Muscle layer of colon (tissue), 2 donors: ENCODE results near the gene PBRM1.

Experiments
- H3K27ac ChIP-seq: one replicate; pipeline ENCODE4 v1.7.0; 2013; ENCODE audit warnings: low read depth, mild to moderate bottlenecking, low read length, moderate library complexity
- H3K27me3 ChIP-seq, 2 donors: one replicate each; pipeline ENCODE4 v1.7.0; 2013; ENCODE audit warnings: low read length in 2 of 2, mild to moderate bottlenecking in 2 of 2; ENCODE audit not compliant: insufficient read depth in 2 of 2, control insufficient read depth in 1 of 2
- H3K36me3 ChIP-seq: one replicate; pipeline ENCODE4 v1.7.0; 2013; ENCODE audit warnings: mild to moderate bottlenecking, low read length; ENCODE audit not compliant: insufficient read depth
- H3K4me1 ChIP-seq: one replicate; pipeline ENCODE4 v1.7.0; 2013; ENCODE audit warnings: mild to moderate bottlenecking, low read length; ENCODE audit not compliant: insufficient read depth
- H3K4me3 ChIP-seq, 2 donors: one replicate each; pipeline ENCODE4 v1.7.0; 2013; ENCODE audit warnings: low read length in 2 of 2, low read depth in 1 of 2, mild to moderate bottlenecking in 1 of 2, moderate library complexity in 1 of 2
- H3K9ac ChIP-seq: one replicate; pipeline ENCODE4 v1.7.0; 2013; ENCODE audit warnings: low read length
- H3K9me3 ChIP-seq: one replicate; pipeline ENCODE4 v1.7.0; 2013; ENCODE audit warnings: mild to moderate bottlenecking, low read length
- donor health status: abdominal sarcoma.
- donor health status: Adenocarcinoma of cecum.

The PBRM1 gene

DNA sequence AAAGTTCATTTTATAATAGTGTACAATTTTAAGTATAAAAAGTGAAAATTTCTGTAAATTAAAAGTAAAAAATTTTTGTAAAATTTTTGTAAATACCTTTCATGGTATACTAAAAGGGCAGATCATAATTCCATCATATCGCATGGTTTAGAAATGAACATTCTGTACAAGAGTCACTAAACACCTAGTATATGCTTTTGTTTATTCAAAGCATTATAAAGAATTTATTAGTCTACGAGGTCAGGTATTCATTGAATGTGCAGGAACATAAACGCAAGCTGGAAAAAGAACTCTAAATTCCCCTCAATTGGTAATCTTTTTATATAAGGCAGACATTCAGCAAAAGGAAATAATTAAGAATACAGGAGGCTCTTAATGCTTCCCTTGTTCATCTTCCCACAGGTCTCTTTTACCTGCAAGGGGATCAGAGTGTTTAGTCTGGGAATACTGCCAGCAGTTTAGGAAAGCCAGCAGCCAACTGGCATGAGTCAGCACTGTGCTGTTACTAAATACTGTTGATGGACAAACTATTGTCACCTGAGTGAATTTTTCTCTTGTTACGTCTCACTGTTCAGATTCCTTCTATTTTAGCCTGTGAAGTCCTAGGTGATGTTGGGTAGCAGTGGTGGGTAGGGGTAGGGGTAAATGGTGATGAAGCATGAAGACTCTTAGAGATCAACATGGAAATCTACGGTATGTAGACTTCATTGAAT is 79.2 kb downstream of the PBRM1 start:
- Histone ChIP-seq H3K4me3 (no peak overlapping the region), H3K27me3 (no peaks in the 10 kb centered on the region), H3K4me1 (no peaks in the 10 kb centered on the region), H3K9me3 (no peaks in the 10 kb centered on the region), H3K36me3 (peaks cover 41% of the 10 kb centered on the region), H3K9ac (no peak overlapping the region), H3K27ac (no peak overlapping the region)

DNA sequence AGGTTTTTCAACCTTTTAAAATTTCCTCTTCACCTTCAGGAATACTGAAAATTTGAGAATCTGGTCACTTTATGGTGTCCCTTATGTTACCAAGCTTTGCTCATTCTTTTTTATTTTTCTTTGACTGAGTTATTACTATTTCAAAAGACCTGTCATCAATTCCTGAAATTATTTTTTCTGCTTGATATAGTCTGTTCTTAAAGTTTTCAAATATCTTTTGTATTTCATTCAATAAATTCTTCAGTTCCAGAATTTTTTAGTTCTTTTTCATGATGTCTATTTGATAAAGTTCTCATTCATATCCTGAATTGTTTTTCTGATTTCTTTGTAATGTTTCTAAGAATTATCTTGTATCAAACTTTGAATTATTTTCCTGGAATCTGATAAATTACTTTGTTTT is 85.5 kb downstream of the PBRM1 start:
- Histone ChIP-seq H3K36me3 (peaks cover 18% of the 10 kb centered on the region), H3K27ac (no peak overlapping the region), H3K27me3 (no peaks in the 10 kb centered on the region), H3K9ac (no peak overlapping the region), H3K4me3 (no peak overlapping the region), H3K4me1 (no peaks in the 10 kb centered on the region), H3K9me3 (no peaks in the 10 kb centered on the region)

DNA sequence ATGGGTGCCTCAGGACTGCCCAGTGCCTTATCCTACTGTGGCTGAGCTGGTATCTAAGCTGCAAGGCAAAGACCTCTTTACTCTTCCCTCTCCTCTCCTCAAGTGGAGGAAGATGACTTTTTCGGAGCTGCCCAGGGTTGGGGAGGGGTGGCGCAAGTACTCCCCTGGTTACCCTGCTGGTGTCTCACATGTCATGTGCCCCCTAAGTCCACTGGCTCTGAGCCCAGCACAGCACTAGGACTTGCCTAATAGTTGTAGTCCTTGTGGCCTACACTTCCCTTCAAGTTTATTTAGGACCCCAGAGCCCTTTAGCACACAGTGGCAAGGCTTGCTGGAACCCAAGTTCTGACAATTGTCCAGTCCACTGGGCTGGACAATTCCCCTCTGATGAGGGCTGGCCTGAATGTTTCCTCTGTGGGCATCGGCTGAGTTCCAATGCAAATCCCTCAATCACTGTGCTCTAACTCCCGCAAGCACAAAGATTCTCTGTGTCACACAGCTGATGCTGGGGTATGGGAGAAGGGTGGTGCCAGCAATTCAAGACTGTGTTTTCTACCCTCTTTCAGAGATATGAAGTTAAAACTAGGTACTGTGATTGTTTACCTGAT is 89.0 kb downstream of the PBRM1 start:
- Histone ChIP-seq H3K4me3 (no peak overlapping the region), H3K27me3 (no peaks in the 10 kb centered on the region), H3K9me3 (no peaks in the 10 kb centered on the region), H3K27ac (no peak overlapping the region), H3K4me1 (no peaks in the 10 kb centered on the region), H3K9ac (no peak overlapping the region), H3K36me3 (peaks cover 17% of the 10 kb centered on the region)

DNA sequence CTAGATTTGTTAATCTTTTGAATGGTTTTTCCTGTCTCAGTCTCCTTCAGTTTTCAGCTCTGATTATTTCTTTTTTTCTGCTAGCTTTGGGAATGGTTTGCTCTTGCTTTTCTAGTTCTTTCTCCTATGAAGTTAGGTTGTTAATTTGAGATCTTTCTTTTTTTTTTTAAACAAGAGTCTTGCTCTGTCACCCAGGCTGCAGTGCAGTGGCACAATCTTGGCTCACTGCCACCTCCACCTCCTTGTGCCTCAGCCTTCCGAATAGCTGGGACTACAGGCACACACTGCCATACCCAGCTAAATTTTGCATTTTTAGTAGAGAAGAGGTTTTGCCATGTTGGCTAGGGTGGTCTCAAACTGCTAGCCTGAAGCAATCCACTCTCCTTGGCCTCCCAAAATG is 92.6 kb downstream of the PBRM1 start:
- Histone ChIP-seq H3K27me3 (no peaks in the 10 kb centered on the region), H3K36me3 (peaks cover 14% of the 10 kb centered on the region), H3K9ac (no peak overlapping the region)

DNA sequence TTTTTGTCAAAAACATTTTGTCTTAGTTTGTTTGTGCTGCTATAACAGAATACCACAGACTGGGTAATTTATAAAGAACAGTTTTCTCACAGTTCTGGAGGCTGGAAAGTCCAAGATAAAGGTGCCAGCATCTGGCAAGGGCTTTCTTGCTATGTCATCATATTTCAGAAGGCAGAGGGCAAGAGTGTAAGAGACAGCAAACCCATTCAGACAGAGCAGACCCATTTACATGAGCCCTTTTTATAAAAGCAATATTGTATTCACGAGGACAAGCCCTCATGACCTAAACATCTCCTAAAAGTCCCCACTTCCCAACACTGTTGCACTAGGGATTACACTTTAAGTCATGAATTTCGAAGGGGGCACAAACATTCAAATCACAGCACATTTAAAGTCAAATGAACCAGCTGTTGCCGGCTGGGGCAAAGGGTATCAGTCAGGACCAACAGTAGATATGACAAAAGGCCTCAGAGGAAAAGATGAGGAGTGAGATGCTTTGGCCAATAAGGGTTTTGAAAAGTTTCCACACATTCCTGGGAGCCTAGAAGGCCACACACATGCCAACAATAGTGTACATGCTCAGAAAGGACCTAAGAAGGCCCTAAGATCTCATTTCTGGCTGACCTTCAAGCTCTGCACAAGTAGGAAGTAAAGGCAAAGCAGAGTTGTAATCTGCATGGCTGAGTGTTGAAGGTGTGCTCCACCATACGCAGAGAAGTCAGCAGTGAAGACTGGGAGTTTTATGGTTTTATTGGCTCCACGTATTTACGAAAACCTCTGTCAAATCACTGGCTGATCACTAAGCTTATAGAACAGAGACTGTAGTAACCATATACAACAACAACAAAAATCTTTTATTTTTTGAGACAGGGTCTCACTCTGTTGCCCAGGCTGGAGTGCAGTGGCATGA is 111.4 kb downstream of the PBRM1 start:
- no peak overlapping the region for H3K9ac ChIP-seq
- no peak overlapping the region for H3K27ac ChIP-seq
- H3K4me3 ChIP-seq, result no peak overlapping the region
- peaks cover 21% of the 10 kb centered on the region for H3K36me3 ChIP-seq
- H3K4me1 ChIP-seq, result no peaks in the 10 kb centered on the region
- H3K9me3 ChIP-seq, result no peaks in the 10 kb centered on the region
- no peaks in the 10 kb centered on the region for H3K27me3 ChIP-seq

More for the DNA sequence above, 92.6 kb downstream of the PBRM1 start:
- Histone ChIP-seq H3K4me3 (no peak overlapping the region), H3K27ac (no peak overlapping the region), H3K9me3 (no peaks in the 10 kb centered on the region), H3K4me1 (no peaks in the 10 kb centered on the region)

DNA sequence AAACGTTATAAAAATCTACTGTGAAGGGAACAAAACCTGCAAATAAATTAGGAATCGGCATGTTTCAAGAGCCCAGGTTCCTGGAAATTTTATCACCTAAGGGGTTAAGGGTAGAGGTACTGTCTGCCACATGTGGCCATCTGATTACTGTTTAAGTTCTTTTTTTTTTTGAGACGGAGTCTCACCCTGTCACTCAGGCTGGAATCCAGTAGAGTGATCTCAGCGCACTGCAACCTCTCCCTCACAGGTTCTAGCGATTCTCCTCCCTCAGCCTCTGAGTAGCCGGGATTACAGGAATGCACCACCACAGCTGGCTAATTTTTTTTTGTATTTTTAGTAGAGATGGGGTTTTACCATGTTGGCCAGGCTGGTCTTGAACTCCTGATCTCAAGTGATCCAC is 113.5 kb downstream of the PBRM1 start:
- peaks cover 10% of the 10 kb centered on the region for H3K36me3 ChIP-seq
- no peak overlapping the region for H3K27ac ChIP-seq
- no peak overlapping the region for H3K4me3 ChIP-seq

DNA sequence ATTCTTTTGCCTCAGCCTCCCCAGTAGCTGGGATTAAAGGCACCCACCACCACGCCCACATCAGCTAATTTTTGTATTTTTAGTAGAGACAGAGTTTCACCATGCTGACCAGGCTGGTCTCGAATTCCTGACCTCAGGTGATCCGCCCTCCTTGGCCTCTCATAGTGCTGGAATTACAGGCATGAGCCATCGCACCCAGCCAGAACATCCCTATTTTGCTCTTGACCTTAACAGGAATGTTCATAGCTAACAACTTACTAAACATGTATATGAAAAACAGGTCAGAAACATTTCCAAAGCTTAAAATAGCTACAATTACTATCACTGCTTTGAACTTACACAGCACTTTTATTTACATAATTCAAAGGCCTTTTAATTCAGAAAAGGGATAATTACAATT is 115.6 kb downstream of the PBRM1 start:
- H3K27me3 ChIP-seq, result no peaks in the 10 kb centered on the region
- no peak overlapping the region for H3K4me3 ChIP-seq
- H3K4me1 ChIP-seq, result no peaks in the 10 kb centered on the region
- no peak overlapping the region for H3K27ac ChIP-seq
- no peaks in the 10 kb centered on the region for H3K9me3 ChIP-seq
- H3K36me3 ChIP-seq, result peaks cover 12% of the 10 kb centered on the region
- H3K9ac ChIP-seq, result no peak overlapping the region

More for the DNA sequence above, 113.5 kb downstream of the PBRM1 start:
- Histone ChIP-seq H3K4me1 (no peaks in the 10 kb centered on the region), H3K9ac (no peak overlapping the region), H3K27me3 (no peaks in the 10 kb centered on the region), H3K9me3 (no peaks in the 10 kb centered on the region)

DNA sequence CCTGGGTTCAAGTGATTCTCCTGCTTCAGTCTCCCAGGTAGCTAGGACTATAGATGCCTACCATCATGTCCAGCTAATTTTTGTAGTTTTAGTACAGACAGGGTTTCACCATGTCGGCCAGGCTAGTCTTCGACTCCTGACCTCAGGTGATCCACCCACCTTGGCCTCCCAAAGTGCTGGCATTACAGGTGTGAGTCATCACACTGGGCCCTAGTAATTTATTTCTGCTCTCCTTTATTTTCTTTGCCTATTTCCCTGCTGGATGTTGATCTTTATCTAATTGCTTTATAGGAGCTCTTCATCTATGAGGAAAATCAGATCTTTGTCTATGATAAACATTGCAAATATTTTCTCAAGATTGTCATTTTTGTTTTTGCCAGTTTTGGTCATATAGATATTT is 117.6 kb downstream of the PBRM1 start:
- no peak overlapping the region for H3K27ac ChIP-seq
- H3K9ac ChIP-seq, result no peak overlapping the region
- H3K4me3 ChIP-seq, result no peak overlapping the region
- H3K9me3 ChIP-seq, result no peaks in the 10 kb centered on the region
- no peaks in the 10 kb centered on the region for H3K4me1 ChIP-seq
- H3K36me3 ChIP-seq, result peaks cover 5% of the 10 kb centered on the region
- no peaks in the 10 kb centered on the region for H3K27me3 ChIP-seq

DNA sequence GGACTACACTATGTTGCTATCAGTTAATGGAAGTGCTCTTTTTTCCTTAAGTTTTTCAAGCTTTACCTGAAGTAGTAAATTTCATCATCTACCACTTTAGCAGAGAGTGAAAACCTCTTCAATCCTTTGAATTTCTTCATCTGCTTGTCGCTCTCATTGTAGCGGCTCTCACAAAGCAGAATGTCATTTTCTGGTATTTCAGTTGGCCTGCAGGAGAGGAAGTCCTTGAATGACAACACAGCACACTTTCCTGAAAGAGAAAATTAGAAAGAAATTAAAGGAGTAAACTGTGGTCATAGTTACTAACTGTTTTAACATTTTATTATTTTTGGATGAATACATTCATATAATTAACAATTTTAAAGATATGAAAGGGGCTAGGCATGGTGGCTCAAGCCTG is 121.7 kb downstream of the PBRM1 start:
- H3K4me3 ChIP-seq, result no peak overlapping the region
- no peak overlapping the region for H3K27ac ChIP-seq
- no peaks in the 10 kb centered on the region for H3K9me3 ChIP-seq
- H3K9ac ChIP-seq, result no peak overlapping the region
- peaks cover 30% of the 10 kb centered on the region for H3K36me3 ChIP-seq
- H3K4me1 ChIP-seq, result no peaks in the 10 kb centered on the region
- H3K27me3 ChIP-seq, result no peaks in the 10 kb centered on the region

DNA sequence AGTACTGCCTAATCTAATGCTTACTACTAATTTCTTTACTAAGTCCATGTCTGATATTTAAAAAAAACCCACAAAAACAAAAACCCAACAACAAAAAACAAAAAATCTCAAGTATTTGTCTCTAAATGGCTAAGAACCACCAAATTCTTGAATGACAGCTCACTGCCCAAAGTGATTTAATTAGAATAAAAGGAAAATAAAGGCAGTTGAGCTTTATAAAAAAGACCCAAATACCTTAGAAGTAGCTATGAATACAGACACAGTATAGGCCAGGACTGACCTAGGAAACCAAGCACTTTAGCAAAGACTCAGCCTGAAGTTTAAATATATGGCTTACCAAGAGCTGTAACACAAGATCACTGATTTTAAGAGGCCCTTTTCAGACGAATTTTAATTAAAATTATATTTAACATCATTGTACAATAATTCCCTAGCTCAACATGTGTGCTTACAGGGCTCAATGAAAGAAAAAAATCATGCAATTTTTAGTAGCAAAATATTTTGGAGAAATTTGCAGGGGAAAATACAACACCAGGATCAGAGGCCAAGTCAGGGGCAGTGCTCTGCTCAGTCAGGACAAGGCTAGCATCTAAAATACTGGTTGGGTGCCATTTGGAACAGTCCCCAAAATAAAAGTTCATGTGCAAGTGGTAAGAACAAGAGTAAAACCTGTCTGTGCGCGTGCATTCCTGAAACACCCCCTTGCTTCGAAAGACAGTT is 124.5 kb downstream of the PBRM1 start:
- Histone ChIP-seq H3K4me3 (no peak overlapping the region), H3K27me3 (no peaks in the 10 kb centered on the region), H3K36me3 (peaks cover 41% of the 10 kb centered on the region), H3K27ac (no peak overlapping the region), H3K9ac (no peak overlapping the region), H3K9me3 (no peaks in the 10 kb centered on the region), H3K4me1 (no peaks in the 10 kb centered on the region)

DNA sequence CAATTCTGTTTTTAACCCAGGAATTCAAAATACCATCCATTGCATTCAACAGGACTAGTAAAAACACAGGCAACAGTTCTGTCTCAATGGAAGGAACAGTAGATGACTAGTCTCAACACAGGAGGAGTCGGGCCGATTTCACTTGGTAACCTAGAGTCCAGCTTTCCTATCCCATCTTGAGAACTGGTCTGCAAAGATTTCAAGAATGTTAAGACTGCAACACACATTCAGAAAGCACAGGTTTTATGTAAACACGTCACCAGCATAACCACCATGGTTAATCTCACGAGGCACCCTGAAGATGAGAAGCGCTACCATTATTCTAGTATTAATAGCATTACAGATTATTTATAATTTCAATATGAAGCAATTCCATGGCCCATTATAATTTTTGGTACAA is 127.3 kb downstream of the PBRM1 start:
- Histone ChIP-seq H3K27ac (no peak overlapping the region), H3K4me3 (no peak overlapping the region), H3K27me3 (no peaks in the 10 kb centered on the region), H3K9ac (no peak overlapping the region), H3K9me3 (no peaks in the 10 kb centered on the region), H3K36me3 (peaks cover 51% of the 10 kb centered on the region), H3K4me1 (no peaks in the 10 kb centered on the region)
